ENCODE measurements around the gene MACO1. TPM values are rescaled to one million over a fixed set of nuclear protein-coding genes. Genes with fewer than 3 reads are reported as not detected.
"Not testable (repeated sequence)": the region's sequence is repeated elsewhere in the genome, so short reads cannot be mapped to it uniquely, and the experiment has no call there.

Gene MACO1
- total and polyA plus RNA-seq, 10 donors: 6.9 to 21.0 (median 17.3) TPM

DNA sequence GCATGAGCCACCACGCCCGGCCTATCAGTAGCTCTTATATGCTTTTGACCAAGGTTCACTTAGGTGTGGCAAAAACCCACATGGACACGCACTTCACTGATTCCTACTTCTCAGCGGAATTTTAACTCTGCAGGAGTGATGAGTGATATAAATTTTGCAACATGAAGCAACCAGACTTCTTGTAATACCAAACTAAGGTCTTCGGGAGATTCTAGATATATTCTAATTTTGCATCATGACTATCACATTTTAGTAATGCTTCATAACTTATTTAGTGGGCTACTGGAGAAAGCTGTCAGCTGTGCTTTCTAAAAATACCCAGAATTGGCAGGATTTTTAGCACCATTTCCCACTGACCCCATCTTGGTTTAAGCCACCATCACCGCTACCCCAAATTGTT is 37.9 kb upstream of the MACO1 start:
- Histone ChIP-seq H3K27ac (no peak overlapping the region), H3K9me3 (no peaks in the 10 kb centered on the region), H3K4me3 (no peak overlapping the region), H3K27me3 (replicated peaks in 1 of 7) (no peaks in the 10 kb centered on the region), H3K4me1 (no peaks in the 10 kb centered on the region), H3K36me3 (no peaks in the 10 kb centered on the region)
- no peak for DNase-seq
- 75 to 96% (median 90%) methylated on average over 6 of the region's 6 CpGs for WGBS, 5 donors
- intact Hi-C loops (cut with DNase I; ENCODE audit: low total_unique reads): no loop called here
- TF ChIP-seq POLR2AphosphoS5 (IDR thresholded peaks at IDR 0.05) (no peak), POLR2A (IDR thresholded peaks at IDR 0.05) (no peak)
- TF ChIP-seq, protein P1, sequence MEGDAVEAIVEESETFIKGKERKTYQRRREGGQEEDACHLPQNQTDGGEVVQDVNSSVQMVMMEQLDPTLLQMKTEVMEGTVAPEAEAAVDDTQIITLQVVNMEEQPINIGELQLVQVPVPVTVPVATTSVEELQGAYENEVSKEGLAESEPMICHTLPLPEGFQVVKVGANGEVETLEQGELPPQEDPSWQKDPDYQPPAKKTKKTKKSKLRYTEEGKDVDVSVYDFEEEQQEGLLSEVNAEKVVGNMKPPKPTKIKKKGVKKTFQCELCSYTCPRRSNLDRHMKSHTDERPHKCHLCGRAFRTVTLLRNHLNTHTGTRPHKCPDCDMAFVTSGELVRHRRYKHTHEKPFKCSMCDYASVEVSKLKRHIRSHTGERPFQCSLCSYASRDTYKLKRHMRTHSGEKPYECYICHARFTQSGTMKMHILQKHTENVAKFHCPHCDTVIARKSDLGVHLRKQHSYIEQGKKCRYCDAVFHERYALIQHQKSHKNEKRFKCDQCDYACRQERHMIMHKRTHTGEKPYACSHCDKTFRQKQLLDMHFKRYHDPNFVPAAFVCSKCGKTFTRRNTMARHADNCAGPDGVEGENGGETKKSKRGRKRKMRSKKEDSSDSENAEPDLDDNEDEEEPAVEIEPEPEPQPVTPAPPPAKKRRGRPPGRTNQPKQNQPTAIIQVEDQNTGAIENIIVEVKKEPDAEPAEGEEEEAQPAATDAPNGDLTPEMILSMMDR (IDR thresholded peaks at IDR 0.05 in 8 of 11, conservative IDR thresholded peaks at IDR 0.05 in 3 of 11): no peak

DNA sequence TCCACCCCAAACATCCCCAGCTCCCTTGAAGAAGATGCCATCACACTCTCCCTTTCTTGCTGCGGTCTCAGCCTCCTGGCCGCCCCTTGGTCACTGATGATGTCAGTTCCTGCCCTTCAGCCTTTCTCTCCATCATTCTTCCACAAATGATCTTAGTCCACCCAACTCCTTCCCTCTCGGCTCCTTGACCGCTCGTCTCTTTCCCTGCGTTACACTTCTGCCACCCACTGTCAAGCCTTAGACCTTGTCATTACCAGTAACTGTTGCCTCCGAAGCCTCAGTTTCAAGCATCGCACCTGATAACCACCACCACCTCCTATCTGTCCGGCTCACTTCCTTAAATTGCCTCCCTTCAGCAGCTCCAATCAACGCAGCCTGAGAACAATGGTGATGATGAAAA is 33.1 kb upstream of the MACO1 start:
- intact Hi-C loops (cut with DNase I; ENCODE audit: low total_unique reads); H3K4me1 ChIP-seq; H3K27ac ChIP-seq; DNase-seq; H3K4me3 ChIP-seq; H3K36me3 ChIP-seq; H3K27me3 ChIP-seq (replicated peaks in 1 of 7); H3K9me3 ChIP-seq: not testable (repeated sequence)
- 62 to 94% (median 84%) methylated on average over 2 to 6 of the region's 10 CpGs for WGBS, 5 donors

DNA sequence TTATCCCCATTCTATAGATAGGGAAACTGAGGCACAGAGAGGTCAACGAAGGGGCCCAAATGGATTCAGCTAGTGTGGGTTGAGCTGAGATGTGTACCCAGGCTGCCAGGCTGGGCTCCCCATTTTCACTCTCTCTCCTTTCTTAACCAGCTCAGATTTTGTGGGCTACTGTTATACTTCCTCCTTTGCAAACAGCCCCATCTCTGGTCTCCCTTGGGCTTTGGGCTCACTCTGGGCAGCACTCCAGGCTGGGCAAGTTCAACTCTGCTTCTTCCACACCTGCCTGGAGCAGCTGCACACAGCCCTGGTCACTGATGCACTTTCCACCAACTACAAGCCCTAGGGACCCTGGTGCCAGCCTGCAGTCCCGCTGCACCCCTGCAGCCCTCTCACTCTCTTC is 32.6 kb upstream of the MACO1 start:
- H3K36me3 ChIP-seq; H3K4me3 ChIP-seq; H3K27me3 ChIP-seq (replicated peaks in 1 of 7); H3K9me3 ChIP-seq; H3K4me1 ChIP-seq; intact Hi-C loops (cut with DNase I; ENCODE audit: low total_unique reads); H3K27ac ChIP-seq; DNase-seq: not testable (repeated sequence)
- no CpG with 5 or more reads among the region's 2 CpGs for WGBS, 5 donors

DNA sequence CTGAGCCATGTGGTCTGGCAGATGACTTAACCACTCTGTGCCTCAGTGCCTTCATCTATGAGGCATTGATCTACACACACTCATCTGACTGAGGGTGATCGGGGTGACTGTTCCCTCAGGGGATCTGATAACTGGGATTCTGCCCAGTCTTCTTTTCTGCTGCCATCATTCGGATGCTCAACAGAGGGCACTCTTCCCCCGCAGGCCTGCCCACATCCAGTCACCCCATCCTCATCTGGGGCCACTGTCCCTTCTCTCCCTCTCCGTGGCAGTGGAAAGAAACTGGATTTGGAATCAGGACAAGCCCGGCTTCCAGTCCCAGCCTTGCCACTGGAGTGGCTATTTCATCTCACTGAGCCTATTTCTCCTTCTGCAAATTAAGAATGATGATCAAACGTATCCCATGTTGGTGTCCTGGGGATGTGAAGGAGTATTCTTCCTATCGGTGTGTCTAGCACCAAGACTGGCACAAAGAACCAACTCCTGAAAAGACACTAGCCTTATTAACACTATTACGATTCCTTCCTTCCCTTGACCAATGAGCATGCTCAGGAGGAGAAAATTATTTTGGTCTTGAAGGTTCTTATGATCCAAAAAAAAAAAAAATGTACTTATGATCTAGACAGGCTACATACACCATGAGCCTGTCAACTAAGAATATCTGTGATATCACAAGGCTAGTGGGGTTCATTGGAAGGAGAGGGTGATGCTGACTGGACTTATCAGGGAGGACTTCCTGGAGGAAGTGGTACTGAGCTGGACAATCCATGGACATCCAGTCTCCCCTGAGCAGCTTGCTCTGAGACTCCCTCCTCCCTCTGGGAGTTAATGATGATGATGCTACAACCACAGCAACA is 27.5 kb upstream of the MACO1 start:
- intact Hi-C loops (cut with DNase I; ENCODE audit: low total_unique reads); H3K4me1 ChIP-seq: not testable (repeated sequence)

DNA sequence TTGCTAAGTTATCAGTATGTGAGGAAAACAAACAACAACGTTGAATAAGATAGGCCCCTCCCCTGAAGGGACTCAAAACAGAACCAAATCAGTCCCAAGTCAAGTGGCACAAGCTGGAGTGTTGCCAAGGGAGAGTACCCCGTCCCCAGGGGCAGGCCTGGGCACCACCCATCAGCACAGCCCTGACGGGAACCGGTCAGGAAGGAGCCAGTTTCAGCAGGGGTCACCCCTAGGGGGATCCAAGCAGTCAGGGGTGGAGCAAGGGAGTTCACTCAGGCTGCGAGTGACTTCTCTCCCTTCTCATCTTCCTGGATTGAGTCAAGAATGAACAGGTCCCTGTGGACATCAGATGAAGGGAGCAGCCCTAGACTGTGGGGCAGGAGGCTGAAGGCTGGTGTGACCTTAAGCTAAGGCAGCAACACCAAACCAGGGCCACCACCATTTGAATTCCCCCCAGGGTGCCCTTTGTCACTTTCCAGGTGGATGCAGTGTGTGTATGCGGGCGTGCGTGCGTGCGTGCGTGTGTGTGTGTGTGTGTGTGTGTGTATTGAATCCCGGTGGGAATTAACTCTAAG is 24.9 kb upstream of the MACO1 start:
- H3K36me3 ChIP-seq; H3K27me3 ChIP-seq (replicated peaks in 1 of 7); H3K27ac ChIP-seq; intact Hi-C loops (cut with DNase I; ENCODE audit: low total_unique reads); H3K4me1 ChIP-seq; H3K9me3 ChIP-seq; H3K4me3 ChIP-seq; DNase-seq: not testable (repeated sequence)
- WGBS, 5 donors: 61 to 74% (median 67%) methylated on average over 8 to 9 of the region's 12 CpGs; no CpG with 5 or more reads in 1 of the 5 donors

More for the DNA sequence above, 27.5 kb upstream of the MACO1 start:
- TF ChIP-seq, protein P1 (IDR thresholded peaks at IDR 0.05 in 8 of 11, conservative IDR thresholded peaks at IDR 0.05 in 3 of 11): peak in 5 of 11 experiments; percentile 25 to 56 (median 38)
- H3K27me3 ChIP-seq (replicated peaks in 1 of 7); H3K4me3 ChIP-seq; DNase-seq; H3K9me3 ChIP-seq; H3K27ac ChIP-seq; H3K36me3 ChIP-seq: not testable (repeated sequence)
- 21 to 34% (median 25%) methylated on average over 6 to 7 of the region's 8 CpGs for WGBS, 5 donors

DNA sequence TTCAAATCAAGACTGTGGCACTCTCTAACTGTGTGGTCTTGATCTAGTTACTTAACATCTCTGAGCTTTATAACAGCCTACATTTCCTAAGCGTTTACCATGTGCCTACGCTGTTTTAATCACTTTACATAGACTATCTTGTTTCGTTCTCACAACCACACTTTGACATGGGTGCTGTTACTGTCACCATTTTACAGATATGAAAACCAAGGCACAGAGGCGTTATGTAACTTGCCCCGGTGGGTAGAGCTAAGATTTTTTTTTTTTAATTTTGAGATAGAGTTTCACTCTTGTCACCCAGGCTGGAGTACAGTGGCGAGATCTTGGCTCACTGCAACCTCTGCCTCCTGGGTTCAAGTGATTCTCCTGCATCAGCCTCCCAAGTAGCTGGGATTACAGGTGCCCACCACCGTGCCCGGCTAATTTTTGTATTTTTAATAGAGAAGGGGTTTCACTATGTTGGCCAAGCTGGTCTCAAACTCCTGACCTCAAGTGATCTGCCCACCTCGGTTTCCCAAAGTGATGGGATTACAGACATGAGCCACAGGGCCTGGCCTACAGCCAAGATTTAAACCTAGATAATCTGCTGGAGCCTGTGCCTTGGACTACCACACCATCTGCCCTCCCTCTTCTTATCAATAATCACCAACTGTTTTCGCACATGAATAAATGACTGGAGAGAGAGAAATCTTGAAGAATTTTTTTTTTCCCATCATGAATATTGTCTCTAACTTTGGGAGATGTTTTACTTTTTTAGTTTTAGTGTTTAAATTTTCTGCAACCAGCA is 20.9 kb upstream of the MACO1 start:
- H3K4me1 ChIP-seq; H3K9me3 ChIP-seq; H3K4me3 ChIP-seq; H3K27ac ChIP-seq; H3K27me3 ChIP-seq (replicated peaks in 1 of 7); H3K36me3 ChIP-seq; intact Hi-C loops (cut with DNase I; ENCODE audit: low total_unique reads); DNase-seq: not testable (repeated sequence)
- 87 to 93% (median 90%) methylated on average over 8 to 10 of the region's 10 CpGs for WGBS, 5 donors

DNA sequence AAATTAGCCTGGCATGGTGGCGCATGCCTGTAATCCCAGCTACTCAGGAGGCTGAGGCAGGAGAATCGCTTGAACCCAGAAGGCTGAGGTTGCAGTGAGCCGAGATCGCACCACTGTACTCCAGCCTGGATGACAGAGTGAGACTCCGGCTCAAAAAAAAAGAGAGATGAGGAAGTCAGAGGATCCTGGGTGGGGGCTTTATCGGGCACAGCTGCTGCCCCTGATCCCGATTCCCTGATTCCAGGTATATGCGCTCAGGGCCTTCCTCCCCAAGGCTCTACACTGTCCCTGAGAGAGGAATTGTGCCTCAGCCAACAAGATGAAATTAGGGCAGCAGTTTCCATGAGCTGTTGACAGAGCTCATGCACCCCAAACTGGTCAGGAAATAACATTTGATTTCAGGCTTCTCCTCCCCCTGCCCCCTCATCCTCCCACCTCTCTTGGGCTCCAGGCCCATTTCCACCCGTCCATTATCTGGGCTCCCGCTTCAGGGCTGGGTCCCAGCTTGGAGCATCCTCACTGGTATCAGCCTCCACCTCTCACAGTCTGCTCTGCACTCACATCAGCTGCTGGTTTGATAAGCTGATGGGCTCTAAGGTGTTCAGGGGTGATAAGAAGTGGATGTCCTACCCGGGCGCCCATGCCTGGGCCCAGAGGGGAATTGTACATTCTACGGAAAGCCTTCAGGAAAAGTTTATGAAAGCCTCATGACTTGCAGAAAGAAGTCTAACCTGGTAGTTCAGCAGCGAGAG is 17.6 kb upstream of the MACO1 start:
- not testable (repeated sequence) for H3K4me3 ChIP-seq

DNA sequence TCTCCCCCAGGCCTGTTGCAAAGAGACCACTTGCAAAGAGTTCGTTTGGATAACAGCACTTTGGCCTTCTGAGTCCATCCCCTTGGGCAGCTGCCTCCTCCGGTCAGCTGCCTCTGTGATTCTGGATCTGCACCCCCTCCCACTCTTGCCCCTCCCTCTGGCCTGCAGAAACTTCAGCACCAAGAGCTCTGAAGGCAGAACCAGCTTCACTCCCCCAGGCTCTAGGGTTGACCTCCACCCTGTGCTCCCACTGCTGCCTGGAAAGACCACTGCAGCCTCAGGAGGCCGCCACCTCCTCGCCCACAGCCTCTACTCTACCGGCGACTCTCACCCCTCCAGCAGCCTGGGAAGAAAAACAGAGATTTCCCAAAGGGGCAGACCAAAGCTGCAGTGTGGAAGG is 16.5 kb upstream of the MACO1 start:
- H3K27me3 ChIP-seq (replicated peaks in 1 of 7); DNase-seq; H3K4me1 ChIP-seq; H3K9me3 ChIP-seq; intact Hi-C loops (cut with DNase I; ENCODE audit: low total_unique reads); H3K4me3 ChIP-seq; H3K27ac ChIP-seq; H3K36me3 ChIP-seq: not testable (repeated sequence)
- 36 to 96% (median 78%) methylated on average over 1 to 4 of the region's 6 CpGs for WGBS, 5 donors

More for the DNA sequence above, 17.6 kb upstream of the MACO1 start:
- H3K4me1 ChIP-seq; DNase-seq; H3K27me3 ChIP-seq (replicated peaks in 1 of 7); H3K36me3 ChIP-seq; intact Hi-C loops (cut with DNase I; ENCODE audit: low total_unique reads); H3K27ac ChIP-seq; H3K9me3 ChIP-seq: not testable (repeated sequence)
- WGBS, 5 donors: 73 to 87% (median 85%) methylated on average over 11 to 13 of the region's 14 CpGs
